Type B pancreatic cell (in vitro differentiated cells): ENCODE results near the gene CRYBG2. TPM values are rescaled to one million over a fixed set of nuclear protein-coding genes. Genes with fewer than 3 reads are reported as not detected.

ENCODE experiments used
- DNase-seq: peaks from one replicate; pipeline ENCODE4 v3.0.0; 2021; ENCODE audit warnings: mixed read lengths; ENCODE audit not compliant: unreplicated experiment; ENCODE audit errors: extremely low spot score
- H3K27ac Mint-ChIP-seq: 2 replicates; pipeline ENCODE4 v1.8.0; 2021; ENCODE audit warnings: mild to moderate bottlenecking, mixed read lengths
- H3K27me3 Mint-ChIP-seq: 2 replicates; pipeline ENCODE4 v1.8.0; 2021; ENCODE audit warnings: mixed read lengths
- H3K36me3 Mint-ChIP-seq: 2 replicates; pipeline ENCODE4 v1.8.0; 2021; ENCODE audit warnings: mixed read lengths
- H3K4me1 Mint-ChIP-seq: one replicate; pipeline ENCODE4 v1.8.0; 2021; ENCODE audit warnings: mixed read lengths; ENCODE audit not compliant: unreplicated experiment
- H3K4me3 Mint-ChIP-seq: 2 replicates; pipeline ENCODE4 v1.8.0; 2021; ENCODE audit warnings: mild to moderate bottlenecking, mixed read lengths
- H3K9me3 Mint-ChIP-seq: 2 replicates; pipeline ENCODE4 v1.8.0; 2021; ENCODE audit warnings: mixed read lengths
- total RNA-seq: library from RNA; stranded (reverse); gene quantifications from 2 replicates; pipeline ENCODE4 v1.2.1, GENCODE V29; 2021; ENCODE audit warnings: low replicate concordance
- TF ChIP-seq, protein P1 (sequence below): fragments of 200-600 bp; sonication (generic); conservative IDR thresholded peaks from 2 replicates; pipeline ENCODE4 v1.5.0; 2021; ENCODE audit warnings: antibody characterized with exemption, mild to moderate bottlenecking

CRYBG2 gene
- total RNA-seq, 1 donor from 2014 or later, result 20.0 TPM

DNA sequence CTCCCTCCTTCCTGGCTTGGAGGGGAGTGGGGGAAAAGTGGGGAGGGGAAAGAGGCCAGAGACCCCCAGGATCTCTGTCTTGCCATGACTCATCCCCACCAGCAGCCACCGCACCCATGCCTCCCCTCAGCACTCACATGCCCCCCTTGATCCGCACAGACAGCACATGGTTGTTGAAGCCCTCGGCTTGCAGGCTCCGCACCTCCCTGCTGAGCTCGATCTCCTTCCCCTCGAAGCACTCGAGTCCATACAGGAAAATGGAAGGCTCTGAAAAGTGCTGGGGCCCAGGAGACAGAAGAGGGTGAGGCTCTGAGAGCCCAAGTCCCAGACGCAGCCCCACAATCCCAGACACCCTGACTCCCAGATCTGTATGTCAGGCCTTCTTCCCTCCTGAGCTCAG is 25.3 kb downstream of the CRYBG2 start:
- DNase-seq, result no peak
- H3K9me3 Mint-ChIP-seq, result no peaks in the 10 kb centered on the region
- TF ChIP-seq, protein P1, sequence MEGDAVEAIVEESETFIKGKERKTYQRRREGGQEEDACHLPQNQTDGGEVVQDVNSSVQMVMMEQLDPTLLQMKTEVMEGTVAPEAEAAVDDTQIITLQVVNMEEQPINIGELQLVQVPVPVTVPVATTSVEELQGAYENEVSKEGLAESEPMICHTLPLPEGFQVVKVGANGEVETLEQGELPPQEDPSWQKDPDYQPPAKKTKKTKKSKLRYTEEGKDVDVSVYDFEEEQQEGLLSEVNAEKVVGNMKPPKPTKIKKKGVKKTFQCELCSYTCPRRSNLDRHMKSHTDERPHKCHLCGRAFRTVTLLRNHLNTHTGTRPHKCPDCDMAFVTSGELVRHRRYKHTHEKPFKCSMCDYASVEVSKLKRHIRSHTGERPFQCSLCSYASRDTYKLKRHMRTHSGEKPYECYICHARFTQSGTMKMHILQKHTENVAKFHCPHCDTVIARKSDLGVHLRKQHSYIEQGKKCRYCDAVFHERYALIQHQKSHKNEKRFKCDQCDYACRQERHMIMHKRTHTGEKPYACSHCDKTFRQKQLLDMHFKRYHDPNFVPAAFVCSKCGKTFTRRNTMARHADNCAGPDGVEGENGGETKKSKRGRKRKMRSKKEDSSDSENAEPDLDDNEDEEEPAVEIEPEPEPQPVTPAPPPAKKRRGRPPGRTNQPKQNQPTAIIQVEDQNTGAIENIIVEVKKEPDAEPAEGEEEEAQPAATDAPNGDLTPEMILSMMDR, result no peak
- H3K4me1 Mint-ChIP-seq, result no peaks in the 10 kb centered on the region
- H3K27ac Mint-ChIP-seq, result no peak overlapping the region
- H3K27me3 Mint-ChIP-seq, result no peaks in the 10 kb centered on the region
- no peak overlapping the region for H3K4me3 Mint-ChIP-seq
- H3K36me3 Mint-ChIP-seq, result peaks cover 3% of the 10 kb centered on the region

DNA sequence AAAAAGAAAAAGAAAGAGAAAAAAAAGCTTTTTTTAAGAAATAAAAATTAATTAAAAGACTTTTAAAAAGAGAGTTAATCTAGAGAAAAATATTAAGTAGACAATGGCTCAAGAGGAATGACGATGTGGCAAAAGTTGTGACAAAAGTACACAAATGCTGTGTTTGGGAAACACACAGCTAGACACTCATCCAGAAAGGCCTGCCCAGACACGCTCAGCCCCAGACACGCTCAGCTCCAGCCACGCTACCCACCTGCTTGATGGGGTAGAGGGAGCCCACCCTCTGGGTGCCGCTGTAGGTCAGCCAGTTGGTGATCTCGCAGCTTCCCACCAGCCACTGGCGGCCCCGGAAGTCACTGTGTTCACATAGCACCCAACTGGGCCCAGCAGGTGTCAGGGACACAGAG is 26.0 kb downstream of the CRYBG2 start:
- no peak overlapping the region for H3K4me3 Mint-ChIP-seq
- no peaks in the 10 kb centered on the region for H3K4me1 Mint-ChIP-seq
- TF ChIP-seq, protein P1, result no peak
- H3K36me3 Mint-ChIP-seq, result peaks cover 3% of the 10 kb centered on the region
- no peaks in the 10 kb centered on the region for H3K27me3 Mint-ChIP-seq
- no peaks in the 10 kb centered on the region for H3K9me3 Mint-ChIP-seq
- H3K27ac Mint-ChIP-seq, result no peak overlapping the region
- no peak for DNase-seq

DNA sequence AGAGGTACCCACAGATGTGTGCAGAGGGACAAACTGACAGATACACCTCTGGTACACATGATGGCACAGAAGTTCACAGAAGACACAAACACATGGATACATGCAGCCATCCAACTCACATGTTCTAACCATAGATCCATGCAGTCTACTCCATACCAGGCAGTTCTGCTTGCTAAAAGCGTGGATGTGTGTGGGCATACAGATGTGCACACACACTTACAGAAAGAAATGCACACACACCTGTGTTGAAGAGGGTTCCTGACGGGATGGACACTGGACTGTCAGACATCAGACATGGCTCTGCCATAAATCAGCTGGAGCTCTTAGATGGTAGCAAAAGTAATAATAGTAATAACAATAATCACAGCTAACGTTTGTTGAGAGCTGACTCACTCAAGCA is 29.4 kb downstream of the CRYBG2 start:
- Mint-ChIP-seq H3K27me3 (peaks cover 3% of the 10 kb centered on the region), H3K27ac (no peak overlapping the region), H3K9me3 (no peaks in the 10 kb centered on the region), H3K36me3 (peaks cover 3% of the 10 kb centered on the region), H3K4me1 (peaks cover 6% of the 10 kb centered on the region), H3K4me3 (no peak overlapping the region)
- DNase-seq, result no peak
- TF ChIP-seq, protein P1, result no peak

DNA sequence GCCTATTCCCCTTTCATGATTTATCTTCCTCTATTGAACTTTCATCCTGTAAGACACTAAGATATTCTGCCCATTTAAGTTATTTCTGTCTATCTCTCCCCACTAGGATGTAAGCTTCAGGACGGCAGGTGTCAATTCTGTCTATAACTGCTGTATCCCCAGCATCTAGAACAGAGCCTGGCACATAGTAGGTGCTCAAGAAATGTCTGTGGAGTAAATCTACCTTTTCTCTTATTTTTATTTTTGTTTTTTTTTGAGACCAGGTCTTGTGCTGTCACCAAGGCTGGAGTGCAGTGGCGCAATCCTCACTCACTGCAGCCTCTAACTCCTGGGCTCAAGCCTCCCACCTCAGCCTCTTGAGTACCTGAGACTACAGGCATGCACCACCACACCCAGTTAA is 30.5 kb downstream of the CRYBG2 start:
- Mint-ChIP-seq H3K4me1 (peaks cover 7% of the 10 kb centered on the region), H3K36me3 (peaks cover 3% of the 10 kb centered on the region), H3K4me3 (no peak overlapping the region), H3K9me3 (no peaks in the 10 kb centered on the region), H3K27me3 (peaks cover 3% of the 10 kb centered on the region), H3K27ac (no peak overlapping the region)
- TF ChIP-seq, protein P1, result no peak
- no peak for DNase-seq

DNA sequence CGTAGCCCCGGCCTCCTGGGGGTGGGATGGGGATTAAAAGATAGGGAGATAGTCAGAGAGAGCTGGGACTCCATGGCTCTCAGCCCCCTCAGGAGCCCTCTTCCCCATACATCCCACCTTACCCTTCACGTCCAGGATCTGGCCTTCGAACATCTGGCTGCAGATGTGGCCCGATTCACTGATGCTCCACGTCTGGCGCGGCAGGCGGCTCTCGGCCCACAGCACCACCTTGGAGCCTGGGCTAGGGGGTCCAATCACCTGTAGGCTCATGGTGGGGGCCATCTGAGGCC is 31.9 kb downstream of the CRYBG2 start:
- peaks cover 3% of the 10 kb centered on the region for H3K36me3 Mint-ChIP-seq
- H3K9me3 Mint-ChIP-seq, result no peaks in the 10 kb centered on the region
- no peak overlapping the region for H3K27ac Mint-ChIP-seq
- DNase-seq, result no peak
- H3K27me3 Mint-ChIP-seq, result peaks cover 3% of the 10 kb centered on the region
- TF ChIP-seq, protein P1, result no peak
- peaks cover 21% of the 10 kb centered on the region for H3K4me1 Mint-ChIP-seq
- no peak overlapping the region for H3K4me3 Mint-ChIP-seq

DNA sequence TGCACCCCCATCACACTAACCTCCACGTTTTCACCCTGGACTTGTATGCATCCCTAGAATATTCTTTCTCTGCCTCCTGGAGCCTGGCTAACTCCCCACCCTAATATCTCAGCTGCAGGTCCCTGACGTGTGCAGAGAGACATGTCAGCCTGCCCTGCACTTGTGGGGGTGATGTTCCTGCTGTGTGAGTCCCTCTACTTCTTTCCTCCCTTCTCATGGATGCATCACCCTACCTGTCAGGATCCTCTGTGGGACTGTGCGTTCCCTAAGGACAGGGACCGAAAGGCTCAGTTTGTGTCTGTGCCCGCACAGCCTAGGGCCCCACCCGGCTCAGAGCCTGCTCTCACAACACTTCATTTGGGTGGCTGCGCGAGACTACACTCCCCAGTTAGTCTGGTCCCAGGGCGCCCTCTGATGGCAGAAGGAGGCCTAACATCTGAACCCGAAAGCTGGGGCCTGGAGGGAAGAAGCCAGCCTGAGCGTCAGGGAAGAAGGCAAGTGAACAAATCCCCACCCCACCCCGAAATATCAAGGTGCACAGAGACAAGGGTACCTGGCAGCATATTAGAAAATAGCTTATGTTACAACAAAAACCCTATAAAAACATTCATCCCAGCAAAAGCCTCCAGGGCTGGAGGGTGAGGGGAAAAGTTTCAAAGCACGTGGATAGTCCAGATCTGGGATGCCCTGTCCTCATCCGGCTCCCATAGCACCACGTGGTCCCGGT is 32.5 kb downstream of the CRYBG2 start:
- Mint-ChIP-seq H3K4me1 (peaks cover 21% of the 10 kb centered on the region), H3K27ac (peak overlapping the region; percentile 16), H3K4me3 (peak overlapping the region; percentile 26), H3K9me3 (no peaks in the 10 kb centered on the region), H3K27me3 (peaks cover 3% of the 10 kb centered on the region), H3K36me3 (peaks cover 3% of the 10 kb centered on the region)
- DNase-seq, result peak; percentile 93
- TF ChIP-seq, protein P1, result peak; percentile 92
